ENCODE results near the gene ARMH3. TPM values are rescaled to one million over a fixed set of nuclear protein-coding genes. Genes with fewer than 3 reads are reported as not detected.
"Not testable (repeated sequence)": the region's sequence is repeated elsewhere in the genome, so short reads cannot be mapped to it uniquely, and the experiment has no call there.

ARMH3 gene
- total RNA-seq, 1 experiment from 2014 or later: 30.6 TPM

DNA sequence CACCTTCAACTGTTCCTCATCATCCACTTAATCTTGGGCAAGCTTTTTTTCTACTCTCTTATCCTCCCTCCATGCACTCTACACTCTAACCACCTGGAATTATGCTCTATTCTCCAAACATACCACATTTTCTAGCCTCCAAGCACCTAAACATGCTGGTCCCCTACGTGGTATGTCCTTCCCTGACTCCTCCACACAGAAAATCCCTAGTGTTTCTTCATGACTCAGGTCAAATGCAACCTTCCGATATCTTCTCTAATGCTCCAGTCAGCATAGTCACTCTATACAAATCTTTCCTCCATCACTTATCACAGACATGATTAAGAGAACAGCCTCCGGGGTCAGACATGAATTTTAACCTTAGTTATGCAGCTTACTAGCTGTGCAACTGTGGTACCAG is 68.8 kb downstream of the ARMH3 start:
- Histone ChIP-seq H3K4me3 (ENCODE audit: low read depth in 2 of 2, low read length in 2 of 2) (no peak overlapping the region), H3K4me1 (ENCODE audit: control insufficient read depth, insufficient read depth, low read length) (no peaks in the 10 kb centered on the region), H3K27ac (ENCODE audit: low read length) (no peak overlapping the region), H3K27me3 (ENCODE audit: control insufficient read depth, insufficient read depth, low read length) (no peaks in the 10 kb centered on the region), H3K36me3 (ENCODE audit: control insufficient read depth, insufficient read depth, low read length) (peaks cover 16% of the 10 kb centered on the region), H3K9me3 (ENCODE audit: control insufficient read depth, insufficient read depth, low read depth, low read length) (no peaks in the 10 kb centered on the region)
- ChIA-PET POLR2A (no interaction called here), CTCF (no interaction called here)
- DNase-seq (ENCODE audit: low read depth, low spot score) (no peak), ATAC-seq (no peak)
- intact Hi-C loops (cut with micrococcal nuclease; ENCODE audit: unreplicated experiment): no loop called here
- TF ChIP-seq, protein P1, sequence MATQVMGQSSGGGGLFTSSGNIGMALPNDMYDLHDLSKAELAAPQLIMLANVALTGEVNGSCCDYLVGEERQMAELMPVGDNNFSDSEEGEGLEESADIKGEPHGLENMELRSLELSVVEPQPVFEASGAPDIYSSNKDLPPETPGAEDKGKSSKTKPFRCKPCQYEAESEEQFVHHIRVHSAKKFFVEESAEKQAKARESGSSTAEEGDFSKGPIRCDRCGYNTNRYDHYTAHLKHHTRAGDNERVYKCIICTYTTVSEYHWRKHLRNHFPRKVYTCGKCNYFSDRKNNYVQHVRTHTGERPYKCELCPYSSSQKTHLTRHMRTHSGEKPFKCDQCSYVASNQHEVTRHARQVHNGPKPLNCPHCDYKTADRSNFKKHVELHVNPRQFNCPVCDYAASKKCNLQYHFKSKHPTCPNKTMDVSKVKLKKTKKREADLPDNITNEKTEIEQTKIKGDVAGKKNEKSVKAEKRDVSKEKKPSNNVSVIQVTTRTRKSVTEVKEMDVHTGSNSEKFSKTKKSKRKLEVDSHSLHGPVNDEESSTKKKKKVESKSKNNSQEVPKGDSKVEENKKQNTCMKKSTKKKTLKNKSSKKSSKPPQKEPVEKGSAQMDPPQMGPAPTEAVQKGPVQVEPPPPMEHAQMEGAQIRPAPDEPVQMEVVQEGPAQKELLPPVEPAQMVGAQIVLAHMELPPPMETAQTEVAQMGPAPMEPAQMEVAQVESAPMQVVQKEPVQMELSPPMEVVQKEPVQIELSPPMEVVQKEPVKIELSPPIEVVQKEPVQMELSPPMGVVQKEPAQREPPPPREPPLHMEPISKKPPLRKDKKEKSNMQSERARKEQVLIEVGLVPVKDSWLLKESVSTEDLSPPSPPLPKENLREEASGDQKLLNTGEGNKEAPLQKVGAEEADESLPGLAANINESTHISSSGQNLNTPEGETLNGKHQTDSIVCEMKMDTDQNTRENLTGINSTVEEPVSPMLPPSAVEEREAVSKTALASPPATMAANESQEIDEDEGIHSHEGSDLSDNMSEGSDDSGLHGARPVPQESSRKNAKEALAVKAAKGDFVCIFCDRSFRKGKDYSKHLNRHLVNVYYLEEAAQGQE (IDR thresholded peaks at IDR 0.05; ENCODE audit: insufficient read depth in 1 of 2, low read depth in 2 of 2, low read length in 1 of 2): no peak
- no peak for TF ChIP-seq SIN3A (IDR thresholded peaks at IDR 0.05; ENCODE audit: borderline replicate concordance, insufficient read depth, low read depth, low read length)
- TF ChIP-seq, protein P2, sequence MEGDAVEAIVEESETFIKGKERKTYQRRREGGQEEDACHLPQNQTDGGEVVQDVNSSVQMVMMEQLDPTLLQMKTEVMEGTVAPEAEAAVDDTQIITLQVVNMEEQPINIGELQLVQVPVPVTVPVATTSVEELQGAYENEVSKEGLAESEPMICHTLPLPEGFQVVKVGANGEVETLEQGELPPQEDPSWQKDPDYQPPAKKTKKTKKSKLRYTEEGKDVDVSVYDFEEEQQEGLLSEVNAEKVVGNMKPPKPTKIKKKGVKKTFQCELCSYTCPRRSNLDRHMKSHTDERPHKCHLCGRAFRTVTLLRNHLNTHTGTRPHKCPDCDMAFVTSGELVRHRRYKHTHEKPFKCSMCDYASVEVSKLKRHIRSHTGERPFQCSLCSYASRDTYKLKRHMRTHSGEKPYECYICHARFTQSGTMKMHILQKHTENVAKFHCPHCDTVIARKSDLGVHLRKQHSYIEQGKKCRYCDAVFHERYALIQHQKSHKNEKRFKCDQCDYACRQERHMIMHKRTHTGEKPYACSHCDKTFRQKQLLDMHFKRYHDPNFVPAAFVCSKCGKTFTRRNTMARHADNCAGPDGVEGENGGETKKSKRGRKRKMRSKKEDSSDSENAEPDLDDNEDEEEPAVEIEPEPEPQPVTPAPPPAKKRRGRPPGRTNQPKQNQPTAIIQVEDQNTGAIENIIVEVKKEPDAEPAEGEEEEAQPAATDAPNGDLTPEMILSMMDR (IDR thresholded peaks at IDR 0.05): no peak
- TF ChIP-seq POLR2AphosphoS5 (IDR thresholded peaks at IDR 0.05; ENCODE audit: low read depth, low read length): no peak
- TF ChIP-seq TCF7L2 (IDR thresholded peaks at IDR 0.05; ENCODE audit: low read depth, low read length): no peak
- no TSS peak for BruUV-seq (replicated peaks)
- in situ Hi-C loops (cut with HindIII; ENCODE audit: low pct_unique_long_range_greater_than_20kb, low sequenced_read_pairs): no loop called here

DNA sequence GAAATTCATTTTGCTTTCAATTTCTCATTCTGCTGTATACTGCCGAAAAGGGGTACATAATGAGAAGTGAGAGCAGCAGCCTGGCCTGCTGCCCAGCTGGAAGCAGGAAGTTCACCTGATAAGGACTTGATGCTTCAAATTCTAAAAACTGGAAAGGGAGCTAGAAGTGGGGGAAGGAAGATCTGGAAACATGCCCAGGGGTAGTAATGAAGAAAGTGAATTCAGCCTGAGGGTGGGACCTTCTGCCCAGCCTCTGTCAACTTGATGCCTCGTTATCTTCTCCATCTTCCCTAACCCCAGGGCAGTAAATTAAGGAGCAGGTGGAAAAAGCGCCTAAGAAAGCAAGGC is 69.4 kb downstream of the ARMH3 start:
- Histone ChIP-seq H3K9me3 (ENCODE audit: control insufficient read depth, insufficient read depth, low read depth, low read length) (no peaks in the 10 kb centered on the region), H3K27me3 (ENCODE audit: control insufficient read depth, insufficient read depth, low read length) (no peaks in the 10 kb centered on the region), H3K4me1 (ENCODE audit: control insufficient read depth, insufficient read depth, low read length) (no peaks in the 10 kb centered on the region), H3K4me3 (ENCODE audit: low read depth in 2 of 2, low read length in 2 of 2) (no peak overlapping the region), H3K36me3 (ENCODE audit: control insufficient read depth, insufficient read depth, low read length) (peaks cover 10% of the 10 kb centered on the region), H3K27ac (ENCODE audit: low read length) (no peak overlapping the region)
- TF ChIP-seq, protein P1 (IDR thresholded peaks at IDR 0.05; ENCODE audit: insufficient read depth in 1 of 2, low read depth in 2 of 2, low read length in 1 of 2): no peak
- TF ChIP-seq, protein P2 (IDR thresholded peaks at IDR 0.05): no peak
- TF ChIP-seq POLR2AphosphoS5 (IDR thresholded peaks at IDR 0.05; ENCODE audit: low read depth, low read length) (no peak), TCF7L2 (IDR thresholded peaks at IDR 0.05; ENCODE audit: low read depth, low read length) (no peak), SIN3A (IDR thresholded peaks at IDR 0.05; ENCODE audit: borderline replicate concordance, insufficient read depth, low read depth, low read length) (no peak)
- ChIA-PET CTCF (interaction anchor here (0.6 kb wide), 1 partner anchor 114 kb away, joined by 3 read pairs; no protein-coding TSS in a partner anchor), POLR2A (no interaction called here)
- BruUV-seq (replicated peaks): no TSS peak
- in situ Hi-C loops (cut with HindIII; ENCODE audit: low pct_unique_long_range_greater_than_20kb, low sequenced_read_pairs): no loop called here
- no peak for DNase-seq (ENCODE audit: low read depth, low spot score)
- intact Hi-C loops (cut with micrococcal nuclease; ENCODE audit: unreplicated experiment): no loop called here
- ATAC-seq: no peak

DNA sequence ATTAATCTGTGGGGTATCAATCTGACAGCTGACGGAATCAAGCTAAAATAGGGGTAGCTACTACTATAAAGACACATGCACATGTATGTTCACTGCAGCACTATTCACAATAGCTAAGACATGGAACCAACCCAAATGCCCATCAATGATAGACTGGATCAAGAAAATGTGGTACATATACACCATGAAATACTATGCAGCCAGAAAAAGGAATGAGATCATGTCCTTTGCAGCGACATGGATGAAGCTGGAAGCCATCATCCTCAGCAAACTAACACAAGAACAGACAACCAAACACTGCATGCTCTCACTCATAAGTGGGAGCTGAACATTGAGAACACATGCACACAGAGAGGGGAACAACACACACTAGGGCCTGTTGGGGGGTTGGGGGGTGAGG is 75.3 kb downstream of the ARMH3 start:
- H3K27ac ChIP-seq (ENCODE audit: low read length); DNase-seq (ENCODE audit: low read depth, low spot score); H3K27me3 ChIP-seq (ENCODE audit: control insufficient read depth, insufficient read depth, low read length); H3K36me3 ChIP-seq (ENCODE audit: control insufficient read depth, insufficient read depth, low read length); POLR2A ChIA-PET; ATAC-seq; BruUV-seq (replicated peaks); H3K4me1 ChIP-seq (ENCODE audit: control insufficient read depth, insufficient read depth, low read length); H3K4me3 ChIP-seq (ENCODE audit: low read depth in 2 of 2, low read length in 2 of 2); H3K9me3 ChIP-seq (ENCODE audit: control insufficient read depth, insufficient read depth, low read depth, low read length); intact Hi-C loops (cut with micrococcal nuclease; ENCODE audit: unreplicated experiment); CTCF ChIA-PET; in situ Hi-C loops (cut with HindIII; ENCODE audit: low pct_unique_long_range_greater_than_20kb, low sequenced_read_pairs): not testable (repeated sequence)

Measured in Panc1 (cell line).